SK-N-SH treated with all-trans-retinoic acid at 6 μM for 48 hours (cell line): ENCODE data around the gene MYH11.

Source experiments
- ATAC-seq: fragments of 200-7000 bp; cut with Tn5 transposase; 3 replicates; pipeline ENCODE4 v1.9.1; 2020; ENCODE audit warnings: mild to moderate bottlenecking, moderate library complexity
- ARNTL ChIP-seq: fragments of 450-650 bp; formaldehyde crosslinking; IDR thresholded peaks from 2 replicates; pipeline ENCODE4 v1.5.0; 2020; ENCODE audit warnings: low read depth, mild to moderate bottlenecking, moderate library complexity, borderline replicate concordance
- BACH2 ChIP-seq: fragments of 250-450 bp; sonication (Bioruptor Pico); IDR thresholded peaks from 2 replicates; pipeline ENCODE4 v1.9.0; 2021; ENCODE audit warnings: mild to moderate bottlenecking, borderline replicate concordance
- CREB5 ChIP-seq: fragments of 250-450 bp; sonication (Bioruptor Pico); IDR thresholded peaks from 2 replicates; pipeline ENCODE4 v1.5.1; 2020; ENCODE audit warnings: low read depth, mild to moderate bottlenecking, moderate library complexity
- CSDC2 ChIP-seq: fragments of 250-450 bp; sonication (Bioruptor Pico); IDR thresholded peaks from 2 replicates; pipeline ENCODE4 v1.5.0; 2020; ENCODE audit warnings: mild to moderate bottlenecking, moderate library complexity
- CSRNP3 ChIP-seq: fragments of 250-450 bp; sonication (Bioruptor Pico); IDR thresholded peaks from 2 replicates; pipeline ENCODE4 v1.5.1; 2021; ENCODE audit warnings: mild to moderate bottlenecking, moderate library complexity
- ESRRG ChIP-seq: fragments of 250-450 bp; sonication (Bioruptor Pico); IDR thresholded peaks from 2 replicates; pipeline ENCODE4 v1.6.1; 2021; ENCODE audit warnings: mild to moderate bottlenecking
- GLIS3 ChIP-seq: fragments of 250-450 bp; sonication (Bioruptor Pico); IDR thresholded peaks from 2 replicates; pipeline ENCODE4 v1.5.0; 2020; ENCODE audit warnings: mild to moderate bottlenecking, moderate library complexity
- ISL1 ChIP-seq: fragments of 250-450 bp; sonication (Bioruptor Pico); IDR thresholded peaks from 2 replicates; pipeline ENCODE4 v2.1.2; 2022; ENCODE audit warnings: mild to moderate bottlenecking, moderate library complexity
- OSR1 ChIP-seq: fragments of 250-450 bp; sonication (Bioruptor Pico); IDR thresholded peaks from 2 replicates; pipeline ENCODE4 v1.8.0; 2022; ENCODE audit warnings: moderate library complexity, mild to moderate bottlenecking, inconsistent platforms
- PATZ1 ChIP-seq: fragments of 250-450 bp; sonication (Bioruptor Pico); IDR thresholded peaks from 2 replicates; pipeline ENCODE4 v1.8.0; 2020; ENCODE audit warnings: mild to moderate bottlenecking, moderate library complexity, borderline replicate concordance
- PPARA ChIP-seq: fragments of 250-450 bp; sonication (Bioruptor Pico); IDR thresholded peaks from 2 replicates; pipeline ENCODE4 v1.5.0; 2020; ENCODE audit warnings: mild to moderate bottlenecking, borderline replicate concordance
- RARB ChIP-seq: fragments of 250-450 bp; sonication (Bioruptor Pico); IDR thresholded peaks from 2 replicates; pipeline ENCODE4 v1.8.0; 2021; ENCODE audit warnings: mild to moderate bottlenecking, moderate library complexity
- SNAI2 ChIP-seq: fragments of 250-450 bp; sonication (Bioruptor Pico); IDR thresholded peaks from 2 replicates; pipeline ENCODE4 v1.5.0; 2020; ENCODE audit warnings: mild to moderate bottlenecking, moderate library complexity
- TCF4 ChIP-seq: fragments of 250-450 bp; sonication (Bioruptor Pico); IDR thresholded peaks from 2 replicates; pipeline ENCODE4 v1.8.0; 2021; ENCODE audit warnings: mild to moderate bottlenecking, moderate library complexity, borderline replicate concordance
- TOX ChIP-seq: fragments of 250-450 bp; sonication (Bioruptor Pico); IDR thresholded peaks from 2 replicates; pipeline ENCODE4 v1.8.0; 2021; ENCODE audit warnings: mild to moderate bottlenecking, moderate library complexity, borderline replicate concordance
- ZC3H10 ChIP-seq: fragments of 250-450 bp; sonication (Bioruptor Pico); IDR thresholded peaks from 2 replicates; pipeline ENCODE4 v1.5.1; 2021; ENCODE audit warnings: mild to moderate bottlenecking, moderate library complexity
- ZFP3 ChIP-seq: fragments of 250-450 bp; sonication (Bioruptor Pico); IDR thresholded peaks from 2 replicates; pipeline ENCODE4 v1.5.0; 2020; ENCODE audit warnings: mild to moderate bottlenecking, moderate library complexity
- ZFP30 ChIP-seq: fragments of 450-650 bp; formaldehyde crosslinking; IDR thresholded peaks from 2 replicates; pipeline ENCODE4 v1.5.0; 2022; ENCODE audit warnings: mild to moderate bottlenecking, moderate library complexity
- ZNF565 ChIP-seq: fragments of 450-650 bp; formaldehyde crosslinking; conservative IDR thresholded peaks from 2 replicates; pipeline ENCODE4 v1.5.0; 2020; ENCODE audit warnings: low read depth, mild to moderate bottlenecking, moderate library complexity
- ZNF70 ChIP-seq: fragments of 450-650 bp; formaldehyde crosslinking; IDR thresholded peaks from 2 replicates; pipeline ENCODE4 v1.5.0; 2020; ENCODE audit warnings: mild to moderate bottlenecking, moderate library complexity
- ZNF8 ChIP-seq: fragments of 450-650 bp; formaldehyde crosslinking; IDR thresholded peaks from 2 replicates; pipeline ENCODE4 v1.5.0; 2020; ENCODE audit warnings: mild to moderate bottlenecking, moderate library complexity
- TF ChIP-seq, protein P1 (sequence below): fragments of 250-450 bp; sonication (Bioruptor Pico); IDR thresholded peaks from 2 replicates; pipeline ENCODE4 v1.5.0; 2020; ENCODE audit warnings: mild to moderate bottlenecking, moderate library complexity

MYH11 gene

DNA sequence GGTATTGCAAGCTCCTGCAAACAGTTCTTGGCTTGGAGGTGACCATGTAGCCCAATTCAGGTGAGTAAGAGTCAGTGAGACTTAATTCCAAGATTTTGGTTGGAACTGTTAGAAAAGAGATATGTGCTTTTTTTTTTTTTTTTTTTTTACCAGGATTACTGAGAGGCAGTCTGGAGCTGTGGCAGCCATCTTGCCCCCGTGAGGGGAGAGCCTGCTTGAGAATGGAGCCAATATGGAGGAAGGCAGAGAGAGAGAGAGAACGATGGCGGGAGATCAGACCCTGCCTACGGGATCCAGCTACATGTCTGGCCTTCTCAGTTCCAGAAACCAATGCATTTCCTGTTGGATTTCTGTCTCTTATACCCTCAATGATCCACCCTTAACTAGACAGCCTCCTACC, 97.8 kb downstream of the MYH11 start:
- ATAC-seq: no peak
- TF ChIP-seq OSR1 (CRISPR knock-in tag) (no peak), ZFP3 (CRISPR knock-in tag) (no peak), TOX (CRISPR knock-in tag) (no peak), ZC3H10 (no peak), PATZ1 (CRISPR knock-in tag) (no peak), ISL1 (CRISPR knock-in tag) (no peak), RARB (CRISPR knock-in tag) (no peak), ARNTL (CRISPR knock-in tag) (no peak), ESRRG (no peak), BACH2 (CRISPR knock-in tag) (no peak), ZNF8 (CRISPR knock-in tag) (no peak)

GRCh38 chr16:15757630-15758251, 99.1 kb downstream of the MYH11 start:
- no peak for ATAC-seq

GRCh38 chr16:15757077-15757386, 99.8 kb downstream of the MYH11 start:
- no peak for ATAC-seq
- TF ChIP-seq CSDC2 (CRISPR knock-in tag): no peak

More at GRCh38 chr16:15757630-15758251, 99.1 kb downstream of the MYH11 start:
- TF ChIP-seq TOX (CRISPR knock-in tag): no peak
- no peak for TF ChIP-seq OSR1 (CRISPR knock-in tag)
- TF ChIP-seq ISL1 (CRISPR knock-in tag): no peak
- no peak for TF ChIP-seq ZNF70
- TF ChIP-seq ARNTL (CRISPR knock-in tag): no peak
- no peak for TF ChIP-seq GLIS3 (CRISPR knock-in tag)
- TF ChIP-seq ESRRG: no peak
- TF ChIP-seq PATZ1 (CRISPR knock-in tag): no peak
- no peak for TF ChIP-seq ZFP30 (CRISPR knock-in tag)

DNA sequence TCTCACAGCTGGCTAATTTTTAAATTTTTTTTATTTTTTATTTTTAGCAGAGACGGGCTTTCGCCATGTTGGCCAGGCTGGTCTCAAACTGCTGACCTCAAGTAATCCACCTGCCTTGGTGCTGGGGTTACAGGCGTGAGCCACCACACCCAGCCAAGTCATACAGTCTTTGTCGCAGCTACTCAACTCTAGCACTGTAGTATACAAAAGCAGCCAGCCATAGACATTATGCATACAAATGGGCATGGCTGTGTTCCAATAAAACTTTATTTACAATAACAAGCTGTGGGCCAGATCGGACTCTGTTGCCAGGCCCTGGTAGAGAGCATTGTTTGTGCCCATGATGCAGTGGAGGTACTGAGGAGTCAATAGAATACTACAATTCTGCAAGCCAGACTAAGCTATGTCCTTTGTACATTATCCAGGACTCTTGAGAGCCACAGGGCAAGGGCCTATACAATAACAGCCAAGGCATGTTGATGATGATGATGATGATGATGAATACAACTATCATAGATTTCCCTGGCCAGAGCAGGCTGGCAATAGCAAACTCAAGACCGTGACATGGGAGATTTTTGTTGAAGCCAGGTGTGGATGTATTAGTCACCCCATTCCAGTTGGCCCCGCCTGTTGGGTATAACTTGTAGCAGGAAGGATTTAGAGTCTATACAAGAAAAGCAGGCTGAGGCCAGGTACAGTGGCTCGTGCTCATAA, 101.8 kb downstream of the MYH11 start:
- TF ChIP-seq PPARA (CRISPR knock-in tag): no peak
- no peak for TF ChIP-seq TOX (CRISPR knock-in tag)
- TF ChIP-seq ZFP3 (CRISPR knock-in tag): no peak
- no peak for TF ChIP-seq CREB5 (CRISPR knock-in tag)
- TF ChIP-seq BACH2 (CRISPR knock-in tag): no peak
- TF ChIP-seq CSDC2 (CRISPR knock-in tag): no peak
- no peak for TF ChIP-seq ZNF565
- no peak for TF ChIP-seq CSRNP3 (CRISPR knock-in tag)
- no peak for TF ChIP-seq TCF4 (CRISPR knock-in tag)
- TF ChIP-seq ZC3H10: no peak
- TF ChIP-seq ESRRG: no peak
- TF ChIP-seq OSR1 (CRISPR knock-in tag): no peak
- TF ChIP-seq ARNTL (CRISPR knock-in tag): no peak
- TF ChIP-seq ZFP30 (CRISPR knock-in tag): no peak
- no peak for TF ChIP-seq ZNF70
- TF ChIP-seq, protein P1, sequence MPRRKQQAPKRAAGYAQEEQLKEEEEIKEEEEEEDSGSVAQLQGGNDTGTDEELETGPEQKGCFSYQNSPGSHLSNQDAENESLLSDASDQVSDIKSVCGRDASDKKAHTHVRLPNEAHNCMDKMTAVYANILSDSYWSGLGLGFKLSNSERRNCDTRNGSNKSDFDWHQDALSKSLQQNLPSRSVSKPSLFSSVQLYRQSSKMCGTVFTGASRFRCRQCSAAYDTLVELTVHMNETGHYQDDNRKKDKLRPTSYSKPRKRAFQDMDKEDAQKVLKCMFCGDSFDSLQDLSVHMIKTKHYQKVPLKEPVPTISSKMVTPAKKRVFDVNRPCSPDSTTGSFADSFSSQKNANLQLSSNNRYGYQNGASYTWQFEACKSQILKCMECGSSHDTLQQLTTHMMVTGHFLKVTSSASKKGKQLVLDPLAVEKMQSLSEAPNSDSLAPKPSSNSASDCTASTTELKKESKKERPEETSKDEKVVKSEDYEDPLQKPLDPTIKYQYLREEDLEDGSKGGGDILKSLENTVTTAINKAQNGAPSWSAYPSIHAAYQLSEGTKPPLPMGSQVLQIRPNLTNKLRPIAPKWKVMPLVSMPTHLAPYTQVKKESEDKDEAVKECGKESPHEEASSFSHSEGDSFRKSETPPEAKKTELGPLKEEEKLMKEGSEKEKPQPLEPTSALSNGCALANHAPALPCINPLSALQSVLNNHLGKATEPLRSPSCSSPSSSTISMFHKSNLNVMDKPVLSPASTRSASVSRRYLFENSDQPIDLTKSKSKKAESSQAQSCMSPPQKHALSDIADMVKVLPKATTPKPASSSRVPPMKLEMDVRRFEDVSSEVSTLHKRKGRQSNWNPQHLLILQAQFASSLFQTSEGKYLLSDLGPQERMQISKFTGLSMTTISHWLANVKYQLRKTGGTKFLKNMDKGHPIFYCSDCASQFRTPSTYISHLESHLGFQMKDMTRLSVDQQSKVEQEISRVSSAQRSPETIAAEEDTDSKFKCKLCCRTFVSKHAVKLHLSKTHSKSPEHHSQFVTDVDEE: no peak
- no peak for TF ChIP-seq SNAI2
- no peak for TF ChIP-seq ZNF8 (CRISPR knock-in tag)
- TF ChIP-seq GLIS3 (CRISPR knock-in tag): no peak
- TF ChIP-seq, all 23 proteins: peak for 0
- ATAC-seq: no peak
